Stimulated activated CD8-positive, alpha-beta memory T cell treated with anti-CD3 and anti-CD28 coated beads, Interleukin-7, amount 100 ng/mL, for 48 hours (primary cell): ENCODE measurements around the gene ERBB4.

Experiments
- DNase-seq, 2 donors: peaks; one replicate each; pipeline ENCODE4 v3.0.0-alpha.2; 2020; ENCODE audit warnings: low read depth in 1 of 2; ENCODE audit errors: extremely low read depth in 1 of 2

Gene ERBB4

DNA sequence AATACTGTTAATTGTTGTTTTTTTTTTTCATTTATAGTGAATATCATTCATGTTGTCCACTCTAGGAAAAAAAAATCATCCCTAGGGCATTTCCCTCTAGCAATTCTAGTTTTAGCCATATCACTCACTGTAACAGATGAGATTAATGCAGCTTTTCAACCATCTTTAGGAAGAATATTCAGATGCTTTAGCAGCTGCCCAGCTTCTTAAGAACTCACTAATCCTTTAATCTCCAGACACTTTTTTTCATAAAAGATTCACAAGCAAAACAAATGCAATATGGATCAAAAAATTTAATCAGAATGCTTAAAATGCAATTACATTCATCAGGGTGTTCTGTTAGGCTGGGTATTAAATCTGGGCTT is 692.6 kb downstream of the ERBB4 start:
- no peak for DNase-seq

DNA sequence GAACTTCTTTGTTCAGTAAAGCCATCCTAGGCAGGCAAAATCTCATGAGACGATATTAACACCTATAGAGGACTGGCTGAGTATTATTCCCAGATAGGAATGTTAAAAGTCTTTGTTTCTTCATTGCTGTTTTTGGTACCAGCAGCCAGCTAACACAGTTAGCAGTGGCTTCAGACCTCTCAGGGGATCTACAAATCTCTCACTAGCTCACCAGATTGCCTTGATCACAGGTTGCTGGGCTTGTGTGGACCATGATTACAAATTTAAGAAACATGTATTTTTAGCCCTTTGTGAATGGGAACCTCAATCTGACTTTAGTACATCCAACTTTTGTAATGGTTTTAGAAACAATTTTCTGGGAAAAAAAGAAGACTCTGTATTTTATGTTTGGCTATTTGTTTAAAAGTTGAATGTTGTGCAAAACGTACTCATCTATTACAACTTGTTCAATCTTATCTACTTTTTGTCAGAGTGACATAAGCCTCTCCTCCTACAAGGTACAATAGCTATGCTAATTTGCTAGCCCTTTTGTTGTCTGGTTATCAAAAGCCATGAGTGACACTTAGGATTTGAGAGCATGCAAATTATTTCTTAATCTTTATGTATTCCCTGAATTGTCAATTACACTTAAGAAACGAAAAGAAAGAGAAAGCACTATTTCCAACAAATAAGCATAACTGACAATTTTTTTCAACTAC is 693.1 kb downstream of the ERBB4 start:
- DNase-seq: no peak

DNA sequence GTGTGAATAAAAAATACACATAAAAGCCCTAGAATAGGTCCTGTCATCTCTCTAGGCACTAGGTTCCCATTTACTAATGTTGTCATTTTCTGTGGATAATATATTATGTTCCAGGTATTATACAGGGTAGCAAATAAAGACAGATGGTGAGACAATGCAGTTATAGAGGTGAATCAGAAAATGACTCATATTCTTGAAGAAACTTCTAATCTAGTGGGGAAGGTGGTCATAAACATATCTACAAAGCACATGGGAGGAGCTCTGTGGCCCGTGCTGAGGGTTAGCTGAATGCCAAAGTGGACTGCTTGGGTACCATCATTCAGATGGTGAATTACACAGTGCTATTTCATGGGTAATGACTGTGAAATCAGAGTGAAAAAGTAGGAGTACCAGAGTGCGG is 700.9 kb downstream of the ERBB4 start:
- DNase-seq: no peak

DNA sequence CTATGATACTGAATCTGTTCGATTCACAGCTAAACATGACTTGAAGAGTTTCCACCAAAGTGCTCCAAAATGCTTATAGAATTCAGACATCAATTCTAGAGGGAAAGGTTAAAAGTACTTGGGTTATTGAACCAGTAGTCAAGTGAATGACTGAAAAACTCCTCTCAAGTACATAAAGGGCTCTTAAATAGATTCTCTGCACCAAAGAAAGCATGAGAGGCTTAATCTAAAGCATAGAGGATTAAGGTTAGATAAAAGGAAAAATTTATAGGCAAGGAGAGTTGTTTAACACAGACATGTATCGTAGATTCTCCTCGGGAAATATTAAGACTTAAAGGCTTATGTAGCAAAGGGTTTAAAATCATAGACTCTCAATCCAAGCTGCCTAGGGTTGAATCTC is 701.4 kb downstream of the ERBB4 start:
- no peak for DNase-seq

DNA sequence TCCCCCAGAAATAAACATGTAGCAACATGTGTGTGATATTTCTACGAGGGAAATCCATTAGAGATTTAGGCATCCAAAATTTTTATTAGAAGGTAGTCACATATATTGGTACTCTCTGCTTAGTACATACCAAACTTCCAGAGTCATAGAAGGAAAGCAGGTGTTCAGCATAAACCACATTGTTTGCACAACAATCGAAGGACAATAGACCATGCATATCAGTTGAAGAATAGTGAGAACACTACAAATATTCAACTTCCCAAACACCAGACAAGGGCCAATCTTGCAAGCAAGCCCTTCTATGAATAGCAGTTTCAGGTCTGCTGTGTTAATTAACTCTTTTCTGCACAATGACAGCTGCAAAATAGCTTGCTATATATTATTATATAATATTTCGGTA is 702.2 kb downstream of the ERBB4 start:
- DNase-seq: no peak

DNA sequence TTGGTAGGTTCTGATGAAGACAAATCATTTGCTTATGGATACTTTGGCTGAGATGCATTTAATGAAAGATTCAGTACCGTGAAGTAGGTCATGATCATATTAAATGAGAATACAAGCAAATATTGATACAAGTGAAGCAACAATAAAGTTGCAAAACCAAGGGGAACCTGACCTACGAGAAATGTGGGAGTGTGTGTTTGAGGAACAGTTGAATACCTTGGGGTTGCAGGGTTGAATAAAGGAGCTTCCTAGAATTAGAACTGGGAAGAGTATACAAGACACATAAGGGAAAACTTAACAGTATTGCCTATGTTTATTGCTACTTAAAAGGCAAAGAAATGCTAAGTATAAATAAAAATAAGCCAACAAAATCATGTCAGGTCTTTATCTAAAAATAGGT is 702.9 kb downstream of the ERBB4 start:
- DNase-seq: no peak

DNA sequence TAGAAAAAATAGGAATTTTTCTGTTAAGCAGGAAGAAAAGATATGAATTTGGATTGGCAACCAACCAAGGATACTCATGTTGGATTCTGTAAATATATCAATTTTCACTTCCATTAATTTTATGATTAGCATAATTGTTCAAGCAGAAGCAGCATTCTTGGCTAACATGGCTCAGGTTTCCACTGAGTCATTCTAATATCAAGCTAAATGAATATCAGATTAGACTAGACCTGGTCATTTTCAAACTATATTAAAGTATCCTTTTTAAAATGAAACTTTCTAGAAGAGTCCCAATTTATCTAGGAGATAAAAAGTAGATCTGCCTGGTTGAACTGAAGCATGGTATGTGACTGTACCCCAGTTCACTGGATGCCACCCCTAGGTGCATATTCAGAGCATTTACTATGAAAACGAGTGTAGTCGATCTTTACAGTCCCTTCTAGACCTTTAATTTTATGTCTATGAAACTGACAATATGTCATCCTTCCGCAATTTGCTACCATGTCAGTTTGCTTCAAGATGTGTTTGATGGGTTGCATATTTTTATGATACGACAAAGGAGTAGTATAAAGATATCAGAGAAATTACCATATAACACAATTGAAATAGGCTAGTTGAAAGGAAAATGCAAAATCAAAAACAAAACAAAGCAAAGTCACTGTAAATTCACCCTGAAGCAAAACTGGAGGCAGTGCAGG is 704.9 kb downstream of the ERBB4 start:
- DNase-seq: no peak

DNA sequence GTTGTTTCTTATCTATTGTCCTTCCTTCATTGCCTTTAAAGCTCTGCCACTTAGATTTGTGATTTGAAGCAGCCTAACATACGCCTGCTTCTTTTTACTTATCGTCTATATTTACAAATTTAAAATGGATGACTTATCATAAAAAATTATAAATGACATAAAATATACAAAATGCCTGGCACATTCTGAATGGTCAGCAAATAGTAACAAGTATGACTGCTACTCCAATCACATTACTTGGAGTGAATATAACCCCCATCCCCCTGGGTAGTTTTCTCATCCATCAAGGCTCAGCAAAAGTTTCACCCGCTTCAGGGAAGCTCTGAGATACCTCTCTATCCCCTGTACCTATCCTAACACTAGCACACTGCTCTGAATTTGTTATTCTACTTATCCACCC is 708.9 kb downstream of the ERBB4 start:
- no peak for DNase-seq

DNA sequence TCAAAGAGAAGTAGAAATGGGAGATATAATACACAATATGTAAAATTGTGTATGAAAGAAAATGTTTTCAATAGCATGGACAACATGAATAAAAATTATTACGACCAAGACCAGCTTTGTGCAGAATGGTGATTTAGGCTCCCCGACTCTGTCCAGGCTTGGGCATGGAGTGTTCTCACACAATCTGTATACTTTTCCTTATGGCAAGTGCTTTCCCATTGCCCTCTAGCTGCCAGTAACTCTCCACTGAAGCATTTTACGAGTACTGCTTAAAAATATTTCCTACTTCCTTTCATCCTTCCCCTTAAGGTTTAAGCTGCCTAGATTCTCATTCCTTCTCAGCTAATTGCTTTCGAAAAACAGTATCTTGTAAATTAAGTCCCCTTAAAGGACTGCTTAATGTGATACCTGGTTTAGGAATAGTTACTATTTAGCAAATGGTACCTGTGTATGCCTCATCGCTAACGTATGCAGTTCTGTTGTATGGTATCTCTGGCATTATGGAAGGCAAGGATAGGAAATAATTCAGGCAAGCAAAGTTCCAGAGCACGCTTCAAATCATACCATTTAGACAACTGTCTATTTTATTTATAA is 714.6 kb downstream of the ERBB4 start:
- no peak for DNase-seq

DNA sequence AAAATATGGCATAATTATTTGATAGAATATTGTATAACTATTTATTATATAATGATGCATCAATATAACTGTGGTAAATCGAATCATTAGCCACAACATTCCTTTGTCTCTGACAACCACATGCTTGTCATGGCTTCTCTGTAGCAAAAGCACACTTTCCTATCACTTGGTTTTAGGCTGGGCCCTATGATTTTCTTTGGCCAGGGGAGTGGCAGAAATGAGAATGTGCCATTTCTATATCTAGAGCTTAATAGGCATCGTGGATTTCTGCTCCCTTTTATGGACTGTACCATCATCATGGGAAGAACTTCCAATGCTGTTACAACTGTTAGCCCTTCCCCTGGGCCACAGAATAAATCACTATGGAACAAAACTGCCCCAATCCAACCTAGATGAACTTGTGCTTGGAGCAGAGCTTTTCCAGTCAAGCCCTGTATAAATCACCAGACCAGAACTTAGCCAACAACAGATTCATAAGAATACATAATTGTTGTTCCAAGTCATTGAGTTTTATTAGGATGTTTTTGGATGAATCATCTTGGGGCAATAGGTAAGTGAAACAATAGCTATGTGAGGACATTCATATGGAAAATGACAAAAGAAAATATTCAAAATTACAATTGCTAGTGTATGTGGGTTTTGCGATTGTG is 715.8 kb downstream of the ERBB4 start:
- no peak for DNase-seq

DNA sequence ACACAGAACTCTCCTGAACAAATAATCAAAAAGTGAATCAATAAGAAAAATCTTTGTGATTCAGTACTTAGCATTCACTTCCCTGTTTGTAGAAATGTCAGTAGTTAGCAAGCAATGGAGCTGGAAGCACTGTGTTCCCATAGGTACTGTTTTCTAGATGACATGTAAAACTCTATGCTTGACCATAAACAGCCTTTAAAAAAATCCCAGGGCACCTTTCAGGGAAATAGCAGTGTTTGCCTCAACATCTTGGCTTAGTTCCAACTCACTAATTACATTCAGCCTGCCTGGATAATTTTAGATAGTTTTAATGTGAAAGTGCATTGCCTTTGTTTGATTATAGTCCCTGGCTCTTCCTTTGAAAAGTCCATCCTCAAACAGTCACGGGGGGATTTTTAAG is 721.8 kb downstream of the ERBB4 start:
- DNase-seq: no peak

DNA sequence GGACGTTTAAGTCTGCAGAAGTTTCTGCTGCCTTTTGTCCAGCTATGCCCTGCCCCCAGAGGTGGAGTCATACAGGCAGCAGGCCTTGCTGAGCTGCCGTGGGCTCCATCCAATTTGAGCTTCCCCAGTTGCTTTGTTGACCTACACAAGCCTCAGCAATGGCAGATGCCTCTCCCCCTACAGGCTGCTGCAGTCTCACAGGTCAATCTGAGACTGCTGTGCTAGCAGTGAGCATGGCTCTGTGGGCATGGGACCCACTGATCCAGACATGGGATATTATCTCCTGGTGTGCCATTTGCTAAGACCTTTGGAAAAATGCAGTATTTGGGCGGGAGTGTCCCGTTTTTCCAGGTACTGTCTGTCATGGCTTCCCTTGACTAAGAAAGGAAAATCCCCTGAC is 726.0 kb downstream of the ERBB4 start:
- no peak for DNase-seq

DNA sequence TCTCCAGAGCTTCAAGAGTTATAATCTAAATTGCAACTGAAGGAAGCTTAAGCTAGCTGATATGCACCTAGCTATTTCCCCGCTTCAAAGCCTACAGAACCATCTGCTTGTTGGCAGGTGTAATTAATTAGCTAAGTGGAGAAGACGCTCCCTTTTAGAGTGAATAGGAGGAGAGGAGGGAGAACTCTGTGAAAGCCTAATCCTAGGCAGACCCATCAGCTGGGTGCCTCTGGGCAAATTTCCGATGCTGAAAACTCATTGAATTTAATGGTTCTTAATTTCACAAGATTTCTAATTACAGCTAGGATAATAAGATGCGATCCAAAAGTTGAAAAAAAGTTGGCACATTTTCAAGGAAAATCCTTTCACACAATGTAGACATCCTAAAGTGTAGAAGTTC is 735.9 kb downstream of the ERBB4 start:
- DNase-seq: no peak

DNA sequence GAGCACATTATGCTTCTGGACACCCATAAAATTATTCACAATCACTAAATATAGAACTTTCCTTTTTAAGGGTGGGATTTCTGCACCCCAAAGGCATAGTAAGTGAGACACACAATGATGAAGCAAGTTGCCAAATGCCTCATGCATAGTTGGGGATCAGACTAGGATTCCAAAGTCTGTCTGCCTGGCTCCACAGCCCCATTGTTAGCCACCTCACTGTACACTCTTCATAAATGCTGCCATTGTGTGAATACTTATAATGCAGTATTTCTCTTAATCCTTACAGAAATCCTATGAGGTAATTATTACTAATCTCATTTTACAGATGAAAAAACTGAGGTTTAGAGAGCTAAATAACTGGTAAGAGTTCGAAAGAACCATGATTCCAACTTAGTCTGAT is 738.6 kb downstream of the ERBB4 start:
- DNase-seq: no peak

DNA sequence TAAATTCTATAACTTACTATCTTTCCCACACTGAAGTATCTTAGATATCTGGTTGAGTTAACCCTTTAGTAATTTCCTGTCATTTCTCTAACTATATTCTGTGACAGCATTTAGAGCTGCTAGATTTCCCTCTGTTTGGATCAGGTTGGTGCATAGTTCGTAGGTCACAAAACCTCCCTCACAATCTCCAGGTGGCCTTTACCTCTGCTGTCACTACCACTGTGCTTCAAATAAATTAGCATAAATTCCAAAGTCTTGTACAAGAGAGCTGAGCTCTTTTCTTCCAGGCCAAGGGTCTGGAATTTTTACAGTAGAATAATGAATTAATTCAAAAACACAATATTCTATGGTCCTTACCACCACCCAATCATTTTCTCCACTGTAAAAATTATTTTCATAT is 739.7 kb downstream of the ERBB4 start:
- no peak for DNase-seq

DNA sequence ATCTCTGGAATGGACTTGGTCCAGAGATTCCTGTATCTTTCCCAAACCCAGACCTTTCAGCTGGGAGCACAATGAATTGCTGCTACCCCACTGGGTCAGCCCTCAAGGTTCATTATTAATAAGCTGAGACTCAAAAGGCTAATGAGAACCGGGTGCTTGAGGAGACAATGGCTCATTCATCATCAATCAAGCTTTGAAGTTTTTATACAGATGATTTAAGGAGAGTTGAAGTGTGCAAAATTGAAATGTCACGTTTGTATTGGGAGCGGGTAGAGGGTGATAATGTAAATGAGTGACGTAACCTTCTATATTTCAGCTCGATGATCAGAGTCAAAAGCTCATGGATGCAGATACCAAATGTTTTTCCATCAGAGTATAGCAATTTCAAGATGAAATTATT is 744.9 kb downstream of the ERBB4 start:
- DNase-seq: no peak

DNA sequence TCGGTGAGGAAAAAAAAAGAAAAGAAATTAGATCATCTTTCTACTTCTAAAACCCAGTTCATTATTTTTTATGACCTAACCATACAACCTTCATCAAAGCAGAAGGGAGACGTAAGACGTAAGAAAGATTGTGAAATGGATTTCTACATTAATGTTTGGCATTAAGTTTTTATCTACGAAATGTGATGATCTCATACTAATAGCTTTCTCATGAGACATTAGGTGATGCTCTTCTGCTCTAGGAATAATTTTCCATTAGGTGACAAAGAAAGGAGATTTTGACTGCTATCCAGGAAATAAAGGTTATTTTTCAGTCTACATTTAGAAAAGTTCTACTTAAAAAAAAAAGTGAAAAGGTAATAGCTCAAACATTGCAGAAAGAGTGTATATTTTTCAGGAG is 748.6 kb downstream of the ERBB4 start:
- DNase-seq: no peak

DNA sequence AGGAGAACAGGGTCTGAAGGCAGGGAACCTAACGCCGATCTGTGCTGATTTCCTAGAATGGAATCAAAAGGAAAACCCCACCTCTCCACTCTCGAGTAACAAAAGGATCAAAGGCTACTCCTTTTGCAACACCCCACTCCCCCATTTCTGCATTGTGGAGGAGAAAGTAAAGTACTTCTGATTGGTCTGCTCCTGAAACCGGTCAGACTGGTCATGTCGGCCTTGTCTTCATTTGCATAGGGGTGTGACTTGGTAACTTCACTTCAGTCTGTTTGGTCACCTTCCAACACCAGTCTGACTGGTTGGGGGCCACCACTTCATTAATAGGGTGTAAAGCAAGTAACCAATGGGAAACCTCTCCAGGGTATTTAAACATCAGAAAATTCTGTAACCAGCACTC is 771.9 kb downstream of the ERBB4 start:
- DNase-seq: no peak

DNA sequence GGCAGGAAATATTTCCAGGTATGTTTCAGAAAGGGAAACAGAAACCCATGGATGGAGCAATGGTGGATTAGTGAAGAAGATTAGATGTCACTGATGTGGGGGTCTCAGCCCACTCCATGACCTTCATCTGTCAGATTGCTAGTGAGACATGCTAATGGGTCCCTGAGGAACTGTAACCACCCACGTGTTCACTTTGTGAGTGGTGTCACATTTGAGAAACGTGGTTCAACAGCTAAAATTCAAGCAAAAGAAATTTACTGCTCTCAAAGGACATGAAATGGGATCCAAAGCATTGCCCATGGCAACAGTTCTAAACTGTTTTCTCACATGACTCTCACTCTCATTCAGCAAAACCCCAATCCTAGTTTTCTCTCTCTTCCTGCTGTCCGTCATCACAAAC is 776.1 kb downstream of the ERBB4 start:
- DNase-seq: no peak

DNA sequence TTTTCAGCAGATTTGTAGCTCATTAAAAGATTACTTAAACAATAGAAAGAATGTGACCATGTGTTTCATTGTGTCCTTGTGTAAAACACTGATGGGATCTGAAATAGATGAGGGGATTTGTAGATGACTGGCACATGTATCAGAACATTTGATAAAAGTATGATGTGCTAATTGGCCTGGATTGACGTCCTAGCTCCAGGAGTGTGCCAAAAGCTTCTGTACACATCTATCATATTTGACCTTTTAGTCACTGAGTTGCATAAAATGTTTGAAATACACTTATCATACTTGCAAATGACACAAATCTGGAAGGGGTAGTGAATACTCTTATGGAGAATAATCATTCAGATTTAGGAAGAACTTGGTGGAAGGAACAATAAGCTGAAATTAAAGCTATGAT is 778.5 kb downstream of the ERBB4 start:
- DNase-seq: no peak

DNA sequence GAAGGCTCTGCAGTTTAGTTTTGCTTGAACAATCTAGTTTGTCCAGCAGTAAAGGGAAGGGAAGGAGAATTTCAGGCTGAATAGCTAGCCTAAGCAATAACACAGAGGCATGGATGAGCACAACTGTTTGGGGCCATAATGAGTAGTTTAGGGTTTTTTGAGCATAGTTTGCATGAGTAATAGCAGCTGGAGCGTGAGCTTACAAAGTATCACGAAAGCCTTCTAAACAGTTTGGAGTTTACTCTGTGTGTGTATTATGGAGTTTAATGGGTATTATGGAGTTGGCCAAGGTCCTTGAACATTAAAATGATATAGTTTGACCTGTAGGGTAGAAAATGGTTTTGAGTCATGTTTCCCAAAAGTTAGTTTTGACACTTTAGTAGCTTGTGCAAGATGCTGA is 782.3 kb downstream of the ERBB4 start:
- DNase-seq: no peak

DNA sequence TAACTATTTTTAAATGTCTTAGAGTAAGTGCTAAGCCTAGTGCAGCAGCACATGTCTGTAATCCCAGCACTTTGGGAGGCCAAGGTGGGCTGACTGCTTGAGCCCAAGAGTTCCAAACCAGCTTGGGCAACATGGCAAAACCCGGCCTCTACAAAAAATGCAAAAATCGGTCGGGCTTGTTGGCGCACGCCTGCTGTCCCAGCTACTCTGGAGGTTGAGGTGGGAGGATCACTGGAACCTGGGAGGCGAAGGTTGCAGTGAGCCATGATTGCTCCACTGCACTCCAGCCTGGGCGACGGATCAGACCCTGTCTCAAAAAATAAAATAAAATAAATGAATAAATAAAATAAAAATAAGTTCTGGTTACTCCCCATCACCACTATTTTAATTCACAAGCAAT is 783.4 kb downstream of the ERBB4 start:
- DNase-seq: no peak
